NCI-H128 (cell line): ENCODE data around the gene CCNB2.
A peak's percentile ranks its signal among the peaks of the same experiment; 100 is the strongest.
"Not testable (repeated sequence)": the region's sequence is repeated elsewhere in the genome, so short reads cannot be mapped to it uniquely, and the experiment has no call there.

Source experiments
- DNase-seq: peaks from one replicate; lab custom pipeline; 2025; ENCODE audit not compliant: unreplicated experiment; lab: John Stamatoyannopoulos, UW

CCNB2 gene

DNA sequence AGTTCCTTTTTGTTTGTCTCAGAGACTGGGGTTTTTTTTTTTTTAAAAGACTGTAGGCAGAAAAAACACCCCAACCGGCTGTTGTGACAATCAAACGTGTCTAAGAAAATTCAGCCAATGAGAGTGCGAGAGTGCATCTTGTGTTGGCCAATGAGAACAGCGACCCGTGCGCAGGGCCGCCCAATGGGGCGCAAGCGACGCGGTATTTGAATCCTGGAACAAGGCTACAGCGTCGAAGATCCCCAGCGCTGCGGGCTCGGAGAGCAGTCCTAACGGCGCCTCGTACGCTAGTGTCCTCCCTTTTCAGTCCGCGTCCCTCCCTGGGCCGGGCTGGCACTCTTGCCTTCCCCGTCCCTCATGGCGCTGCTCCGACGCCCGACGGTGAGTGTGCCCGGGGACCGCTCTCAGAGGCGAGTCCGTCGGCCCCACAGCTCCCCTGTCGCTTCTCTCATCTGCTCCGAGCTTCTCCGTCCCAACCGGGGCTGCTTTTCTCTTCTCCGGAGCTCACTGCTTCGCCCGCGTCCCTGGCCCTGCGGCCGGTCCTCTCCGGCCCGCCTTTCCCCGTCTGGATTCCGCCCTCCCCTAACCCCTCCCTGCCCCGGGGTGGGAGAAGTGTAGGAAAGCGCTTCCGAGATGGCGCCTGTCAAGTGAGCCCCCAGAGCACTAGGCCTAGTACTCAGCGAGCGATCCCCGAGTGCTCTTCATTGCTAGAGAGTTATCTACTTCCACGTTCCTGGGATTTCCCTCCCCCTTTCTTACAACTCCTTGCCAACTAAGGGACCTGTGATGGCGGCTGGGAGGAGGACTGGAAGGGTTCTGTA, at the start of gene CCNB2:
CCNB2 (plus strand) TSS at position 235 of the 821 bp plus-strand sequence; CDS start at position 358, 123 bp downstream.
- DNase-seq = peak; percentile 77

- no peak for DNase-seq
Measured at GRCh38 chr15:59059076-59059597, 45.8 kb upstream of the CCNB2 start.

DNA sequence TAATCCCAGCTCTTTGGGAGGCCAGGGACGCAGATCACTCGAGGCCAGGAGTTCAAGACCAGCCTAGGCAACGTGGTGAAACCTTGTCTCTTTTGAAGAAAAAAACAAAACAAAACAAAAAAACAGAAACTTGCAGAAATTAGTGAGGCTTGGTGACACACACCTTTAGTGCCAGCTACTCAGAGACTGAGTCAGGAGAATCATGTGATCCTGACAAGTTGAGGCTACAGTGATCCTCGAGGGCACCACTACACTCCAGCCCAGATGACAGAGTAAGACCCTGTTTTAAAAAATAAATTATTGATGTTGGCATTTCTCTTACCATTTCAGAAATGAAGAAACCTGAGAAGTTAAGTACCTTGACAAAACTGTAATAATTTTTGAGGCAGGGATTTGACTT, 44.6 kb upstream of the CCNB2 start:
- DNase-seq = no peak

DNA sequence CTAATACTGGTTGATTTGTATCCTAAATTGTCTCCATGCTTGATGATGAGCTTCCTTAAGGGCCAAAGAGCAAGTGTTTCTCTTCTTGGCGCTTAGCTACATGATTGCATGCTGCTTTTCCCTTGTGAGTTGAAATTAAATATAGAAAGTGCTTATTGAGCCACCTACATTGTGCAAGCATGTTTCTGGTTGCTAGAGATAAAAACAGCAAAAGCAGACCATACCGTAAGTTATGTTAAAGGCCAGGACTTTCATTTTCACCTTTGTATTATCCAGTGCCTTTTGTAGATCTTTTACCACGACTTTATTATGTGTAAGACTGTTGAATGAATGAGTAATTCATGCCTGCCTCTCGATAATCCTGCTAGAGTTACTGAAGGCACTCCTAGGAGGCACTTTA, 41.9 kb upstream of the CCNB2 start:
- no peak for DNase-seq

- no peak for DNase-seq
Measured at GRCh38 chr15:59069430-59069829, 35.5 kb upstream of the CCNB2 start.

- no peak for DNase-seq
Measured at GRCh38 chr15:59074607-59075006, 30.3 kb upstream of the CCNB2 start.

DNA sequence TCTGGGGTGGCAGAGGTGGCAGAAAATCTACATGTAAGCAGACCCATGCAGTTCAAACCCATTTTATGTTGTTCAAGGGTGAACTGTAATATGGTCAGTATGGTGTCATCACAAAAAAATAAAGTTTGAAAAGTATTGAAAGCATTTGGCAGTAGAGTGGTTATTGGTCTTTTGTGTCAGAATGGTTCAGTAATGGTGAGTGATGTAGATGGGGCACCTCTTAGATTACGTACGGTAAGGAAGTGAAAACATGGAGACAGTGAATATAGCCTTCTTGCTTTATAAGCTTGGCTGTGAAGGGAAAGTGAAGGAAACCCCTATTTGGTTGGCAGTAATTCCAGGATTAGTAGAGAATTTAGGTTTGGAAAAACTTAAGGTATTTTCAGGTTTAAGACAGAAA, 17.2 kb upstream of the CCNB2 start:
- no peak for DNase-seq

GRCh38 chr15:59094077-59094476, 10.9 kb upstream of the CCNB2 start:
- no peak for DNase-seq

GRCh38 chr15:59096429-59096828, 8.5 kb upstream of the CCNB2 start:
- no peak for DNase-seq

- DNase-seq = no peak
Measured at GRCh38 chr15:59099162-59099685, 5.7 kb upstream of the CCNB2 start.

GRCh38 chr15:59104602-59104911, 389 bp upstream of the CCNB2 start:
- DNase-seq = no peak

DNA sequence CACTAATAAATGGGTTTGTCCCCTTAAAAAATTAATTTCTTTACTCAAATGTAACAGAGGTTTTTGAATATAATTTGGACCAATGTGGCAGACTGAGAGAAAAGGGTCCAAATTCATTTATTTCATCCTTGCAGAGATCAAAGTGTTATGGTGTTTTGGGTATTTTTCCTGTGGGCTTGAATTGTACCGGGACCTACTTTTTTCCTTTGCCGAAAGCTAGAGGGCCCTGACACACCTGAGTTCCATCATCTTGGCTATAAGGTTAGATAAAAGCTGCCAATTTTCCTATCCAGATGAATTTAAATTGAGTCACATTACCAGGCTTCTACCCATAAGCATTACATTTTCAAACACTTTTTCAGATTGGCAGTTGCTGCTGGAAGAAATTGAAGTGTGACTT, 908 bp downstream of the CCNB2 start:
- no peak for DNase-seq

DNA sequence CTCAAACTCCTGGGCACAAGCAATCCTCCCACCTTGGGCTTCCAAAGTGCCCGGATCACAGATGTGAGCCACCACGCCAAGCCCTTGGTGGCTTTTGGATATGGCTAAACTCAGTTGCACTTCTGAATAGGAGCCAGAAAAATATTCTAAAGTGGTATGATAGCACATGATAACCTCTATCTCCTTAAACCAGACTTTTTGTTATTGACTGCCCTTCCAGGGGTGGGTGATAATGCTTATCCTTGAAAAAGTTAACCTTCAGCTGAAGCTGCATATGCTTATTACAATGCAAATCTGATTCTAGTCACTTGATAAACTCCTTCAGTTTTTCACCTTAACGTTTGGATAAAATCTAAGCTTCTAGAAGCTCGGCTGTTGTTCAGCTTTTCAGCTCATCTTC, 6.3 kb downstream of the CCNB2 start:
- no peak for DNase-seq

DNA sequence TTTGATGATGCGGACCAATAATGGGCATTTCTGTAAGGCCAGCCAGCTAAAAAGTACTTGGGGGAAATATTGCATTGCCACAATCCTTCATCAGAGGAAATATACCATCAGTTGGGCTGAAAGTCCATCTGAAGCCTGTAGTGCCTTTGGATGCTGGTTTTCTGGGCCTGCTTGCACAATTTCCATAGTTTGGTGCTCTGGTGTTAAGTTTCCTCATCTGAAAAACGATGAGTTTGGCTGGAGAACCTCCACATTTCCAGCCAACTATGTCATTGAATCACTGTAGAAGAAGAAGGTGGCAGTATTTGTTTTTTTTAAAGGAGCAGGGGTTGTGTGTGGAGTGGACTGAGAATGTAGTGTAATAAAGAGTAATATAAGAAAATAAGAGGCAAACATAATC, 10.1 kb downstream of the CCNB2 start:
- DNase-seq = no peak

GRCh38 chr15:59116141-59116540, 11.2 kb downstream of the CCNB2 start:
- DNase-seq = no peak

DNA sequence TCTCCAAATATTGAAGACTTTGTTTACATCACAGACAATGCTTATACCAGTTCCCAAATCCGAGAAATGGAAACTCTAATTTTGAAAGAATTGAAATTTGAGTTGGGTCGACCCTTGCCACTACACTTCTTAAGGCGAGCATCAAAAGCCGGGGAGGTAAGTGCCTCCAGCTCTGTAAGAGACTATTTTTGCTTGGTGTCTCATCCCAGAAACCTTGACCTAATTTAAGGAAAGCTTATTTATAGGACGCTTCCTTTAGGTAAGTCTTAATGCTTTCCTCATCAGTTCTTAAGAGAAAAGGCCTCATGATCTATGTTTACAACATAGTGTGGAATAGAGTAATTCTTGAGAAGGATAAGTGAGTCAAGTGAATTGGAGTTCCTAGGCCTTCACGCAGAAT, 11.8 kb downstream of the CCNB2 start:
- no peak for DNase-seq

GRCh38 chr15:59119625-59120024, 14.7 kb downstream of the CCNB2 start:
- no peak for DNase-seq

- no peak for DNase-seq
Measured at GRCh38 chr15:59120937-59121336, 16.0 kb downstream of the CCNB2 start.

DNA sequence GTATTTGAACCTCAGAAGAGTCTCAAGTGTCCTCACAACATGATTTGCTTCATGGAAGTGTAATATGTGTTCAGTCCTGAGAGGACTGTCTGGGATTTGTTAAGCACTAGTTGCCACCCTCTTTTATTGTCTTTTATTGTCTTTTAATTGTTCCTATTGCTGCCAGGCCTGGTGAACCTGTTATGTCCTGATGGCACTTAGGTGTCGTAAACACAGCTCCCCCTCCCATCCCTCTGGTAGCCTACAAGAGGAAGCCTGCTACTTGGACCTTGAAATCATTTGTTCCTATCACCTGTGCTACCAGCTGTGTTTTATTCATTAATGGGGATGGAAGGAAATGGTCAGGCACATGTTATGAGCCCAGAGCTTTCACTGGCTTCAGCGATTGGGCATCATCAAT, 19.3 kb downstream of the CCNB2 start:
- no peak for DNase-seq

DNA sequence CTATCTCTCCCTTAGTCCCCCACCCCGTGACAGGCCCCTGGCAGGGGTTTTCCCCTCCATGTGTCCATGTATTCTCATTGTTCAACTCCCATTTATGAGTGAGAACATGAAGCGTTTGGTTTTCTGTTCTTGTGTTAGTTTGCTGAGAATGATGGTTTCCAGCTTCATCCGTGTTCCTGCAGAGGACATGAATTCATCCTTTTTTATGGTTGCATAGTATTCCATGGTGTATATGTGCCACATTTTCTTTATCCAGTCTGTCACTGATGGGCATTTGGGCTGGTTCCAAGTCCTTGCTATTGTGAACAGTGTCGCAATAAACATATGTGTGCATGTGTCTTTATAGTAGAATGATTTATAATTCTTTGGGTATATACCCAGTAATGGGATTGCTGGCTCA, 20.7 kb downstream of the CCNB2 start:
- not testable (repeated sequence) for DNase-seq

DNA sequence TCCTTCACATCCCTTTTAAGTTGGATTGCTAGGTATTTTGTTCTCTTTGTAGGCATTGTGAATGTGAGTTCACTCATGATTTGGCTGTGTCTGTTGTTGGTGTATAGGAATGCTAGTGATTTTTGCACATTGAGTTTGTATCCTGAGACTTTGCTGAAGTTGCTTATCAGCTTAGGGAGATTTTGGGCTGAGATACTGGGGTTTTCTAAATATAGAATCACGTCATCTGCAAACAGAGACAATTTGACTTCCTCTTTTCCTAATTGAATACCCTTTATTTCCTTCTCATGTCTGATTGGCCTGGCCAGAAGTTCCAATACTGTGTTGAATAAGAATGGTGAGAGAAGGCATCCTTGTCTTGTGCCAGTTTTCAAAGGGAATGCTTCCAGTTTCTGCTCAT, 22.3 kb downstream of the CCNB2 start:
- DNase-seq = not testable (repeated sequence)

DNA sequence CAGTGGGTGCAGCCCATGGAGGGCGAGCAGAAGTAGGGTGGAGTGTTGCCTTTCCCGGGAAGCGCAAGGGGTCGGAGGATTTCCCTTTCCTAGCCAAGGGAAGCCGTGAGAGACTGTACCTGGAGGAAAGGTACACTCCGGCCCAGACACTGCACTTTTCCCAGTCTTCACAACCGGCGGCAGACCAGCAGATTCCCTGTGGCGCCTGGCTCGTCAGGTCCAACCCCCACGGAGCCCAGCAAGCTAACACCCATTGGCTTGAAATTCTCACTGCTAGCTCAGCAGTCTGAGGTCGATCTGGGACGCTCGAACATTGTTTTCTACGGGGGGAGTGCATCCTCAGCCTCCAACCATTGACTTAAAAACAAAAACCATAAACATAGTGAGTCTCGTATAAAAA, 26.5 kb downstream of the CCNB2 start:
- DNase-seq = no peak
